H1 (cell line): Measurements from ENCODE around the gene KRTAP10-8. TPM values are rescaled to one million over a fixed set of nuclear protein-coding genes. Genes with fewer than 3 reads are reported as not detected.

Source experiments
- ATF2 ChIP-seq: IDR thresholded peaks from 2 replicates; pipeline ENCODE4 v1.6.1; 2012; ENCODE audit warnings: low read length, inconsistent platforms
- CHD7 ChIP-seq: fragments of 300-600 bp; sonication (generic); IDR thresholded peaks from 2 replicates; pipeline ENCODE4 v1.7.1; 2012; ENCODE audit warnings: low read length, moderate library complexity, mild to moderate bottlenecking, inconsistent platforms; ENCODE audit not compliant: insufficient replicate concordance
- POLR2AphosphoS5 ChIP-seq: IDR thresholded peaks from 2 replicates; pipeline ENCODE4 v1.6.1; 2011; ENCODE audit warnings: low read depth, low read length
- ZNF274 ChIP-seq: IDR thresholded peaks from 2 replicates; pipeline ENCODE4 v1.7.0; 2012; ENCODE audit warnings: low read length, borderline replicate concordance; ENCODE audit errors: extremely low read depth
- polyA plus RNA-seq, 7 experiments: library from polyadenylated mRNA; depleted of rRNA in 3 of 7; stranded (reverse) in 5 of 7; unstranded in 2 of 7; fragments of >200 nt in 5 of 7; fragments of 200-250 nt in 2 of 7; gene quantifications; 1 replicate in 5 of 7; 2 replicates in 1 of 7; 4 replicates in 1 of 7; pipeline versions ENCODE4 v1.2.1 to v1.2.3, GENCODE V29; 2011 to 2013; ENCODE audit warnings: missing spikeins in 2 of 7, mixed read lengths in 2 of 7
- total RNA-seq: library from RNA; stranded (reverse); fragmentation: NEBNext Ultra II Directional; extraction: Animal tissue kit (Norgen Biotek cat#: 25700); gene quantifications from 2 replicates; pipeline ENCODE4 v1.2.1, GENCODE V29; 2021

The KRTAP10-8 gene
- total and polyA plus RNA-seq, 2 of the 8 experiments (the other 6 are each of a cell fraction or from before 2014, with no cell fraction given): not detected

- TF ChIP-seq CHD7: no peak
- TF ChIP-seq ATF2: no peak
- TF ChIP-seq ZNF274: no peak
- TF ChIP-seq POLR2AphosphoS5: no peak
Observed at GRCh38 chr21:44571296-44571695, 40.6 kb upstream of the KRTAP10-8 start (continued).
